Left ventricle myocardium inferior (tissue), 1 donor: ENCODE data around the gene HEG1. TPM values are rescaled to one million over a fixed set of nuclear protein-coding genes. Genes with fewer than 3 reads are reported as not detected.

ENCODE experiments used
- DNase-seq: peaks from one replicate; pipeline ENCODE4 v3.0.0-alpha.2; 2020
- H3K27ac ChIP-seq: fragments of 200-600 bp; replicated peaks from 2 replicates; pipeline ENCODE4 v1.8.0; 2021
- H3K27me3 ChIP-seq: fragments of 200-600 bp; 2 replicates; pipeline ENCODE4 v1.8.0; 2021; ENCODE audit warnings: low read depth
- H3K36me3 ChIP-seq: fragments of 200-600 bp; 2 replicates; pipeline ENCODE4 v1.8.0; 2021
- H3K4me1 ChIP-seq: fragments of 200-600 bp; 2 replicates; pipeline ENCODE4 v1.8.0; 2021
- H3K4me3 ChIP-seq: fragments of 200-600 bp; 2 replicates; pipeline ENCODE4 v1.8.0; 2021; ENCODE audit warnings: mild to moderate bottlenecking, moderate library complexity
- H3K9me3 ChIP-seq: fragments of 200-600 bp; replicated peaks from 2 replicates; pipeline ENCODE4 v1.8.0; 2021
- CTCF ChIP-seq: fragments of 200-600 bp; IDR thresholded peaks from 2 replicates; pipeline ENCODE4 v1.8.0; 2021; ENCODE audit warnings: antibody characterized with exemption, mild to moderate bottlenecking, borderline replicate concordance
- intact Hi-C: fragments of 100-400 bp; cut with micrococcal nuclease; formaldehyde crosslinking; loops from one replicate; pipeline ENCODE4 v1.11.0; 2022
- total RNA-seq: library from RNA; stranded (reverse); fragmentation: NEBNext Ultra II Directional; extraction: Animal tissue kit (Norgen Biotek cat#: 25700); gene quantifications from one replicate; pipeline ENCODE4 v1.2.1, GENCODE V29; 2021
- donor health status: DM: no; HTN: yes; CAD: no; lungs with severe emphysema.

HEG1 gene
- total RNA-seq, 1 donor from 2014 or later, result 105 TPM

DNA sequence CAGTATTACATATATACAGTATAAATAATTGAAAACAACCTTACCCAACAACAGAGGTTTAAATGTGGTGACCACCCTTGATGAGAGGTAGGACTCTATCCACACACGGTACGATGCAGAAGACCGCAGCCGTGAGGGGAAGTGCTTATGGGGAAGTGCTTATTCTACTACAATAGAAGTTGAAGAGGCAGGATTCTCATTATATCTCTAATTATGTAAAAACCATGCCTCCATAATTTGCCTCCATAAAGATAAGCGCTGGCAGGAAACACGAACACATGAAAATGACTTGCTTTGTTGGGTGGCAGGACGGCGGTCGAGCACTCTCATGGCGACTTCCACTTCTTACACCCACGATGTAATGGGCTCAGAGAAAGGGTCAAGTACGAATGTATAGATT is 114.0 kb downstream of the HEG1 start:
- Histone ChIP-seq H3K9me3 (peaks cover 4% of the 10 kb centered on the region), H3K27me3 (no peaks in the 10 kb centered on the region), H3K4me1 (no peaks in the 10 kb centered on the region), H3K4me3 (no peak overlapping the region), H3K27ac (no peak overlapping the region), H3K36me3 (no peaks in the 10 kb centered on the region)
- intact Hi-C loops, result no loop called here
- no peak for TF ChIP-seq CTCF
- DNase-seq, result no peak

DNA sequence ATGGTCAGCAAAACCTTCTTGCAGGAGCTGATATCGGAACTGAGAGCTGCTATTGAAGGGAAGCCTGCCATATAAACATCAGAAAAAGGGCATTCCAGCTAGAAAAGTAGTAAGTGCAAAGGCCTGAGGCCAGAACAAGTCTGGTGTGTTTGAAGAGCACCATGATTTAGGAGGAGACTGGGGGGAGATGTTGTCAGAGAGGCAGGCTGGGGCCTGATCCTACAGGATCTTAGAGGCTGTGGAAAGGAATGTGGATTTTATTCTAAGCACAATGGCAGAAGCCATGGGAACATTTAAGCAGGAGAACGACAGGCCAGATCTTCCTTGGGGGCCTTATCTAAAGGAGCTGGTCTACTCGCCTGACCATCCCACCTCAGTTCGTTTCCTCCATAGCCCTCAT is 116.1 kb downstream of the HEG1 start:
- H3K27ac ChIP-seq, result no peak overlapping the region
- intact Hi-C loops, result loop anchor here (10.0 kb wide), 1 partner anchor 495 kb away; no protein-coding TSS in a partner anchor
- TF ChIP-seq CTCF, result no peak
- H3K27me3 ChIP-seq, result no peaks in the 10 kb centered on the region
- DNase-seq, result no peak
- H3K9me3 ChIP-seq, result peaks cover 4% of the 10 kb centered on the region
- no peak overlapping the region for H3K4me3 ChIP-seq
- H3K36me3 ChIP-seq, result no peaks in the 10 kb centered on the region
- H3K4me1 ChIP-seq, result no peaks in the 10 kb centered on the region

DNA sequence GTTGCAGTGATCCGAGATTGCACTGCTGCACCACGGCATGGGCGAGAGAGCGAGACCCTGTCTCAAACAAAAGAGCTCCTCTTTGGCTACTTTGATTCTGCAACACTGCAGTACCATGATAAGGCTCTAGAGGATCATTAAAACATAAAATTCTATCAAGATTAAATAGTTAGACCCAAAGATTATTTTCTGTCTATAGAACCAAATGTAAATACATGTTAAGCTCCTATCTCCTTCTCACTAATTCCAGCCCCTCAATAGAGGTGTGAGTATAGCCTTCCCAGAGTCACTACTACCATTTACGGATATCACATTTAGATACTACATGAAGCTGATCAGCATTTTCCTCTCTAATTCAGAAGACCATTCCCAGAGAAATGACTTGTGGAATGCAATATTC is 116.9 kb downstream of the HEG1 start:
- peaks cover 4% of the 10 kb centered on the region for H3K9me3 ChIP-seq
- H3K4me1 ChIP-seq, result no peaks in the 10 kb centered on the region
- H3K4me3 ChIP-seq, result no peak overlapping the region
- no peaks in the 10 kb centered on the region for H3K36me3 ChIP-seq
- H3K27me3 ChIP-seq, result no peaks in the 10 kb centered on the region
- TF ChIP-seq CTCF, result no peak
- H3K27ac ChIP-seq, result no peak overlapping the region
- intact Hi-C loops, result loop anchor here (10.0 kb wide), 1 partner anchor 496 kb away; no protein-coding TSS in a partner anchor
- no peak for DNase-seq

DNA sequence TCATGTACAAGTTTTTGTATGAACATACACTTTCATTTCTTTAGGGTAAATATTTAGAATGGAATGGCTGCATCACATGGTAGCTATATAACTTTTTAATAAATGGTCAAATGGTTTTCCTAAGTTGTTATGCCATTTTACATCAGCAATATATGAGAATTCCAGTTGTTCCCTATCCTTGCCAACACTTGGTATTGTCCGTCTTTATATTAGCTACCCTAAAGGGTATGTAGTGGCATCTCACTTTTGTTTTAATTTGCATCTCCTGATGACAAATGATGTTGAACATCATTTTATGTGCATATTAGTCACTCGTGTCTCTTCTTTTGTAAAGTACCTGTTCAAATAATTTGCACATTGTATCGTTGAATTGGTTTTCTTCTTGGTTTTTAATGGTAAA is 118.7 kb downstream of the HEG1 start:
- Histone ChIP-seq H3K36me3 (no peaks in the 10 kb centered on the region), H3K4me1 (no peaks in the 10 kb centered on the region), H3K4me3 (no peak overlapping the region), H3K27ac (no peak overlapping the region), H3K9me3 (peaks cover 4% of the 10 kb centered on the region), H3K27me3 (no peaks in the 10 kb centered on the region)
- intact Hi-C loops, result loop anchor here (10.0 kb wide), 1 partner anchor 498 kb away; no protein-coding TSS in a partner anchor
- no peak for DNase-seq
- no peak for TF ChIP-seq CTCF

DNA sequence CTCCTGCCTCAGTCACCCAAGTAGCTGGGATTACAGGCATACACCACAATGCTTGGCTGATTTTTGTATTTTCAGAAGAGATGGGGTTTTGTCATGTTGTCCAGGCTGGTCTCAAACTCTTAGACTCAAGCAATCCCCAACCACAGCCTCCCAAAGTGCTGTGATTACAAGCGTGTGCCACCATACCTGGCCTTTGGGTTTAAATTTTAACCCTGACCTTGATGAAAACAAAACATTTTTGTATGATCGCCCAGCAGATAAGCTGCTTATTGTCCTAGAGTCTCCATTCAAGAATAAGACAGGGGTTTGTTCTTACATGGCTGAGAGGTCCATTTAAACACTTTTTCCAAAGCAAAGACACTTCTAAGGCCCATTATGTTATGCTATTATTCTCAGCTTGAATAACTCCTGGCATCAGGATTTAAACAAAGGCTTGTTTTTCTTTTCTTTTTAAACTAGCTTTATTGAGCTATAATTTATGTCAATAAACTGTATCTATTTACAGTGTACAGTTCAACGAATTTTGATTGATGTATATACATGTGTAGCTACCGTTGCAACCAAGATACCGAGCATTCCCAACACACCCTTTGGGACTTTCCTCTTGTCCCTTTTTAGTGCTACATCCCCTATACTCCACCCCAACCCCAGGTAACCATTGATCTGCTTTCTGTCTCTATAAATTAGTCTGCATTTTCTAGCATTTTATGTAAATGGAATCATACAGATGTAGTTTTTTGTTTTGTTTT is 119.8 kb downstream of the HEG1 start:
- Histone ChIP-seq H3K27me3 (no peaks in the 10 kb centered on the region), H3K27ac (no peak overlapping the region), H3K4me1 (no peaks in the 10 kb centered on the region), H3K4me3 (no peak overlapping the region), H3K36me3 (no peaks in the 10 kb centered on the region), H3K9me3 (peaks cover 4% of the 10 kb centered on the region)
- intact Hi-C loops, result loop anchor here (10.0 kb wide), 1 partner anchor 499 kb away; no protein-coding TSS in a partner anchor
- no peak for TF ChIP-seq CTCF
- DNase-seq, result no peak
